ENCODE measurements around the gene TSHZ3.

DNA sequence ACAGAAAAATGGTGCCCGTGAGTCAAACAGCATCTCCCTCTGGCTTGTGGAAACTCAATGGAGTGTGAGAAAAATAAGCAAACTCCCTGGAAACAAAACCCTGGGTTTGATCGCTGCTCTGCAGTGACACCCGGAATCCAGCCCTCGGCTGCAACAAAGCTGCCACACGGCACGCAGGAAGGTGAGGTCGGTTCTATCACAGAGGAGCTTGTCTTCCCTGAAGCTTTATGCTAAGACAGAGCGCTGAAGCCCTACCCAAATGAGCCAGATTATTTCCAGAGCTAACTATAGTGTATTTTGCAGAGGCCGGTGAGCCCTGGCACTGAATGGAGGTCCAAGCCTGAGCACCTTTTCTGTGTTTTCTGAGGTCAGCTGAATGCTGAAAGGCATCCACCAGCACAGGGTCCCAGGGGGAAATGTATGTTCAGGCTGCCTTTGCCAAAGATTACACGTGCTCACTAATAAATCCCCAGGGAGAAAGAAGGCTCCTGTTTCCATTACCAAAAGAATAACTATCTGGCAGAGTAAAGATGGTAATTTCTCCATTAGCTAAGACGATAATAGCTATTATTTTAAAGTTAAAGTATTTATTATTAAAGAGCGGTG, 77.8 kb downstream of the TSHZ3 start:
- TF ChIP-seq, protein P1, sequence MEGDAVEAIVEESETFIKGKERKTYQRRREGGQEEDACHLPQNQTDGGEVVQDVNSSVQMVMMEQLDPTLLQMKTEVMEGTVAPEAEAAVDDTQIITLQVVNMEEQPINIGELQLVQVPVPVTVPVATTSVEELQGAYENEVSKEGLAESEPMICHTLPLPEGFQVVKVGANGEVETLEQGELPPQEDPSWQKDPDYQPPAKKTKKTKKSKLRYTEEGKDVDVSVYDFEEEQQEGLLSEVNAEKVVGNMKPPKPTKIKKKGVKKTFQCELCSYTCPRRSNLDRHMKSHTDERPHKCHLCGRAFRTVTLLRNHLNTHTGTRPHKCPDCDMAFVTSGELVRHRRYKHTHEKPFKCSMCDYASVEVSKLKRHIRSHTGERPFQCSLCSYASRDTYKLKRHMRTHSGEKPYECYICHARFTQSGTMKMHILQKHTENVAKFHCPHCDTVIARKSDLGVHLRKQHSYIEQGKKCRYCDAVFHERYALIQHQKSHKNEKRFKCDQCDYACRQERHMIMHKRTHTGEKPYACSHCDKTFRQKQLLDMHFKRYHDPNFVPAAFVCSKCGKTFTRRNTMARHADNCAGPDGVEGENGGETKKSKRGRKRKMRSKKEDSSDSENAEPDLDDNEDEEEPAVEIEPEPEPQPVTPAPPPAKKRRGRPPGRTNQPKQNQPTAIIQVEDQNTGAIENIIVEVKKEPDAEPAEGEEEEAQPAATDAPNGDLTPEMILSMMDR (IDR thresholded peaks at IDR 0.05), result no peak
- TF ChIP-seq POLR2A (IDR thresholded peaks at IDR 0.05), result no peak
